Mucosa of stomach (tissue), 1 donor: Measurements from ENCODE around the gene RIT2.

Experiments
- H3K27me3 ChIP-seq: one replicate; pipeline ENCODE4 v1.7.0; 2013; ENCODE audit warnings: mild to moderate bottlenecking, low read length; ENCODE audit not compliant: control insufficient read depth, insufficient read depth
- H3K36me3 ChIP-seq: one replicate; pipeline ENCODE4 v1.7.0; 2013; ENCODE audit warnings: low read length; ENCODE audit not compliant: control insufficient read depth, insufficient read depth
- H3K4me1 ChIP-seq: one replicate; pipeline ENCODE4 v1.7.0; 2013; ENCODE audit warnings: mild to moderate bottlenecking, low read length; ENCODE audit not compliant: control insufficient read depth, insufficient read depth
- H3K4me3 ChIP-seq: one replicate; pipeline ENCODE4 v1.7.0; 2013; ENCODE audit warnings: low read length
- H3K9ac ChIP-seq: one replicate; pipeline ENCODE4 v1.7.0; 2013; ENCODE audit warnings: mild to moderate bottlenecking, low read length, moderate library complexity
- H3K9me3 ChIP-seq: one replicate; pipeline ENCODE4 v1.7.0; 2013; ENCODE audit warnings: mild to moderate bottlenecking, low read length, moderate library complexity; ENCODE audit not compliant: control insufficient read depth
- donor health status: Pancreatic carcinoma.

The RIT2 gene

DNA sequence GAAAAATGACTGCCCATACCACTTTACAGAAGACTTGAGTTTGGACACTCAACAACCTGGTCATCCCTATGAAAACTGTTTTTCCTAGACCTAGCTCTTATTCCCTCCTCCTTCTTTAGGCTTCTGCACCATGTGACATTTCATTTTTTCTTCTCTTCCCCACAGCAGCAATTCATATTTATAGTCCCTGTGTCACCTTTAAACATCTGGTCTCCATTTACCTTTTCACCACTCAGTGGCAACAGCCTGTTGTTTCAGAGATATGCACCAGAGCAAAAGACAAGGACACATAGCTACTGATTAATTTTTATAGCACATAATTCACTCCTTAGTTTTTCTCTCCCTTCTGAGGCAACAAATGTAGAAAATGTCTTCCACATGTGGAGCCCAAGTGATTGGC is 118.7 kb downstream of the RIT2 start:
- no peak overlapping the region for H3K4me3 ChIP-seq
- no peaks in the 10 kb centered on the region for H3K9me3 ChIP-seq
- no peaks in the 10 kb centered on the region for H3K4me1 ChIP-seq
- H3K27me3 ChIP-seq = no peaks in the 10 kb centered on the region
- no peaks in the 10 kb centered on the region for H3K36me3 ChIP-seq
- H3K9ac ChIP-seq = no peak overlapping the region

DNA sequence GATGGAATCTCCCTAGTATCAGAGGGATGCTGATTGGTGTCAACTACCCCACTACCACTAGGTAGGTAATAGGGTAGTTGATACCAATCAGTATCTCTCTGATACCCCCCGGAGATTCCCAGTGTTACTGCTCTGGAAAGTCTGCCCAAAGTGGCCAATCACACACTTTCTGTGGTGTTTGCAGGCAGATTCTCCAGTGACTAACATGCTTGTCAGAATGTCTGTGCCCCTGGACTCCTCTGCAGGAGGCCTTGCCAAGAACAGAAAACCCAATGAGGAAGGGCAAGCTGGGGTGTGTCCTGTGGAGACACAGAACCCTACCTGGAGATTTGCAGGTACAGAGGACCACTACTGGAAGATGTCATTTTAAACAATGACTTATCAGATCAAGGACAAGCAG is 135.1 kb downstream of the RIT2 start:
- H3K9ac ChIP-seq = no peak overlapping the region
- no peak overlapping the region for H3K4me3 ChIP-seq
- no peaks in the 10 kb centered on the region for H3K9me3 ChIP-seq
- H3K36me3 ChIP-seq = no peaks in the 10 kb centered on the region
- no peaks in the 10 kb centered on the region for H3K4me1 ChIP-seq
- H3K27me3 ChIP-seq = no peaks in the 10 kb centered on the region

DNA sequence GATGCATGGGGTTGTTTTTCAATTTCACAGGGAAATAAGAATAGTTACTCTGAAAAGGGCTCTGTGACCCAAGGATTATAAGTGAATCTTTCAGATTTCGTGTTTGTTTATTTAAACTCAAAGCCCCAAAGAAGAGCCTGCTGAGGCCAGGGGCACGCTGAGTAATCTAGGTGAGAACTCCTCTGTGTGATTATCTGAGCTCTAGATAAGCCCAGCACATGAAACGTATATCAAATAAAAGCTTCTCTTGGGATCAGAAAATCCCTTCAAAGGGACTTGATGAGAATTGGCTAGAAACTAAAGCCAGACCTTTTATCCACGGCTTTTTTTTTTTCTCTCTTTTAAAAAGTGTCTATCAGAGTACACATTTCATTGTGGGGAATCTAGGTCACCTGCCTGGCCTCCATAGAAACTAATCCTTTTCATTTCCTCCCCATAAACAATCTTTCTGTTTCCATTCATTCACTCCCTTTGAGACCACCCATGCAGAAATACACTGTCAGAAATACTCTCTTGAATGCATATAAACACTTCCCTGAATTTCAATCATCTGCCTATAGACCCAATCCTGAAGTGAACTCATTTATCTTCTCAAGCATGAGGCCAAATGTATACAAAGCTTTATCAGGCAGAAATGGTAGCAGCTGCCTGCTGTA is 137.4 kb downstream of the RIT2 start:
- Histone ChIP-seq H3K9me3 (no peaks in the 10 kb centered on the region), H3K36me3 (no peaks in the 10 kb centered on the region), H3K27me3 (no peaks in the 10 kb centered on the region)

DNA sequence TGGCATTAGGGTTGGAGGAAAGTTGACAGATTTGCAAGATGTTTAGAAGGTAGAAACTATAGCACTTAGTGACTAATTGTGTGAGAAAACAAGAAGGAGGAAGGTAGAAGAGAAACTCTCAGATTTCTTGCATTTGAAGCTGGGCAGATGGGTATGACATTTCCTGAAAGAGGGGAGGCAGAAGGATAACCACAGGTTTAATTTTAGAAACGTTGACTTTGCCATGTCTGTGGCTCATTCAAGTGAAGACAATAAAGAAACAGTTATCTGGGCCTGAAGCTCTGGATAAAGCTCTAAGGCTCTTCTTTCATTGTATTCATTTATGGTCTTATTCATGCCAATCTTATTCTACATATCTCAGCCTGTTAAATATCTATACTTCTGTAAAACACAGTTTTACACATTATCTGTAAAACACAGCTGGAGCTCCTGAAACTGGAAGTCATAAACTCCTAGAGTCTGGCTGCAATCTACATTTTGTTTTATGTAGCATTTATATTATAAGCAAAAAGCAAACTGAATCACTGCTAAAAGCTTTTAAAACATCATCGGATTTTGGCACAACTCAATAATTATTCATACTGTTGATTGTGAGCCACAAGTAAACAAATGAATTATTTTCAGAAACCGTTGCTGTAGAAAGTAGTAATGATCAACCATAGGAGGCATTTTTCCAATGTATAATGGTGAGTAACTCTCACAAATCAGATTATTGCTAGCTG is 138.5 kb downstream of the RIT2 start:
- Histone ChIP-seq H3K27me3 (no peaks in the 10 kb centered on the region), H3K9ac (no peak overlapping the region), H3K4me3 (no peak overlapping the region), H3K36me3 (no peaks in the 10 kb centered on the region), H3K9me3 (no peaks in the 10 kb centered on the region), H3K4me1 (no peaks in the 10 kb centered on the region)

More for the DNA sequence above, 137.4 kb downstream of the RIT2 start:
- no peak overlapping the region for H3K9ac ChIP-seq
- H3K4me1 ChIP-seq = no peaks in the 10 kb centered on the region
- H3K4me3 ChIP-seq = no peak overlapping the region

DNA sequence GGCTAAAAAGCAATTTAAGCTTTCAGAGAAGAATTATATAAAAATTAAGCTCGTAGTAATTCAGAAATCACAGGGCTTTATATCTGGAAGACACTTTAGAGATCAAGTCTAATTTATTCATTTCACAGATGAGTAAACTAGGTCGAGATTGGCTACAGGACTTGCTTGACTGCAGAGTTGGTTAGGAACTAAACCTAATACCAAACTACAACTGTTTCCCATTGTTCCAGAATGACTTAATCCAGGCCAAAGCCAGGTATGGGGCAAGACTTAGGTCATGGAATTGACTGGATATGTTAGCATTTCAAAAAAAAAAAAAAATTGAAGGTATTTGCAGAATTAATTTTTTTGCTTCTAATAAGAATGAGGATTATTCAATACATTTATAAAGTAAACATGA is 146.1 kb downstream of the RIT2 start:
- Histone ChIP-seq H3K9ac (no peak overlapping the region), H3K9me3 (no peaks in the 10 kb centered on the region), H3K4me1 (no peaks in the 10 kb centered on the region), H3K4me3 (no peak overlapping the region), H3K27me3 (no peaks in the 10 kb centered on the region), H3K36me3 (no peaks in the 10 kb centered on the region)

DNA sequence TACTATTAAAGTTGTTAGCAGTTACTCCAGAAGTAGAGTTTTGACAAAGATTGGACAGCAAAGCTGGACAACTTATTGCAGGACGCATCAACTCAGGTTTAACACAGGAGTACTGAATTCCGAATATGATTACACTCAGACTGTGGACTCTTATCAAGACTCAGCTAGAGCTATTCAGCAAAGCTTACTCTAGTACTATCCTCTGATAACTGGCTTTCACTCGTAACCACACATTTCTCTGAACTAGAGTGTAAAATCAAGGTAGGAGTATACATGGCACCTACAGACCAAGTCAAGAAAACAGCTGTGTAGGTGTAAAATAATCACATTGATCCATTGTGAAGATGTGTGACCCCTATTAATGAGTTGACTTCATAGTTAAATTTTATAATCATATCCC is 154.2 kb downstream of the RIT2 start:
- Histone ChIP-seq H3K4me1 (no peaks in the 10 kb centered on the region), H3K36me3 (no peaks in the 10 kb centered on the region), H3K9me3 (no peaks in the 10 kb centered on the region), H3K27me3 (no peaks in the 10 kb centered on the region), H3K4me3 (no peak overlapping the region), H3K9ac (no peak overlapping the region)

DNA sequence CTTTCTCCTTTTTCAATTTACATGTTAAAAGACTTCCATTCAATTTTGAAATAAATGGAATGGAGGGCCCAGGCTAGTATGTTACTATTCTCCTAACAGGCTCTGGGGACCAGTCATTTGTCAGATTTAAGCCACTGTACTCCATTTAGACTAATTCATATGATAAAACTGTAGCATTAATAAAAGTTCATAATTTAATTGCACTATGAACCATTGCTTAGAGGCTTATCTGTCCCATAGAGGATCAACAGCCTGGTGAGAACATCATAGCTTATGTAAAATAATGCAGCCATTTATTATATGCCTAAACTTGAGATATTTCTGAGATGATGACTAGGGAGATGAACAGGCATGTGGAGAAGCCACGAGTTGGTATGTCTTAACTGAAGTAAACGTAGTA is 156.0 kb downstream of the RIT2 start:
- Histone ChIP-seq H3K4me3 (no peak overlapping the region), H3K4me1 (no peaks in the 10 kb centered on the region), H3K9ac (no peak overlapping the region)

DNA sequence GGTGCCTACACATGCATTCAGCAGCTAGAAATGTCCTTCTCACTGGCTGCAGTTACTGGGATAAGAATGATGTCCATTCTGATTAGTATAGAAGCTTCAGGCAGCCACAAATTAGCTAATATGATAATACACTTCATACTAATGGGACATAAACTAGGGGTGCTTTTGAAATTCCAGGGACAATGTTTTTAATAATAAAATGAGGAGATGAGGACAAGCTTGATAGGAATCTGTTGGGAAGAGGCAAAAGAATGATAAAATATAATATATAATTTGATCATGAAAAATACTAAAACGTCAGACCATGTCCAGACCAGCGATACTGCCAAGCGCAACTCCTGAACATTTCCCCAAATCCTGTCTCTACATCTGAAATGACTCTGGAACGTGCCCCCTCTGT is 157.1 kb downstream of the RIT2 start:
- H3K36me3 ChIP-seq = no peaks in the 10 kb centered on the region
- H3K4me1 ChIP-seq = no peaks in the 10 kb centered on the region
- H3K9ac ChIP-seq = no peak overlapping the region
- H3K4me3 ChIP-seq = no peak overlapping the region
- H3K9me3 ChIP-seq = no peaks in the 10 kb centered on the region
- H3K27me3 ChIP-seq = no peaks in the 10 kb centered on the region

More for the DNA sequence above, 156.0 kb downstream of the RIT2 start:
- Histone ChIP-seq H3K27me3 (no peaks in the 10 kb centered on the region), H3K36me3 (no peaks in the 10 kb centered on the region), H3K9me3 (no peaks in the 10 kb centered on the region)

DNA sequence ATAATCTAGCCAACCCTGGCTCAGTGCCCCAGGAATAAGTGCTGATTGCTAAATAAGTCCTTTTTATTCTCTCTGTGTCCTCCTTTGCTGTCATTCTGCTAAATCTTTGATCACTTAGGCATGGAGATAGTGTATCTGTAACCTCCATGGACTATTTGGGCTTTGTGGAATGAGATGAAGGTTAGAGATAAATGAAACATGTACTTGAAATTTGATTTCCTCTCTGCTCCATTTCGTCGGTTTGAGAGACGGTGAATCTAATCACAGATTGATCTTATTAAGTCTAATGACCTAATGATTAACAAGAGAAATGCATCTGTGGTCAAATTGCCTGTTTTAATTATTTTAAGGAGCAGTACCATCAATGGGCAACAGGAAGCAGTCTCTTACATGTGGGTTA is 159.2 kb downstream of the RIT2 start:
- Histone ChIP-seq H3K36me3 (no peaks in the 10 kb centered on the region), H3K9me3 (no peaks in the 10 kb centered on the region), H3K9ac (no peak overlapping the region), H3K4me3 (no peak overlapping the region), H3K27me3 (no peaks in the 10 kb centered on the region), H3K4me1 (no peaks in the 10 kb centered on the region)

DNA sequence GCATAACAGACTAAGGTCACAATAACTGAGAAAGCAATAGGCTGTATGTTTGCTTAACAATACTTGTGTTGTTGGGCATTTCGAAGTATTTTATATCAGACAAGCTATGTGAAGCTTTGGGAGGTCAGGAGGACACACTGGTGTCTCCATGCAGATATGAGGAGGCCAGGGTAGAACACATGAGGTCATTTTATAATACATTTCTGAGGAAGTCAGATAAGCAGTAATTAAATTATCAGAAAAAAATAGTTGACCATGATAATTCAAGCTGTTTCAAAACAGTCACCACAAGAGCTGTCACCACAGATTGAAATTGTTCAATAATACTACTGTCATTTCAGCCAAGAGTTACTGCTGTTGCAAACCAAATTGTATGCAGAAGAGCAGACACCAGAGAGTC is 160.6 kb downstream of the RIT2 start:
- no peaks in the 10 kb centered on the region for H3K27me3 ChIP-seq
- H3K4me1 ChIP-seq = no peaks in the 10 kb centered on the region
- H3K9ac ChIP-seq = no peak overlapping the region
- no peaks in the 10 kb centered on the region for H3K36me3 ChIP-seq
- H3K9me3 ChIP-seq = no peaks in the 10 kb centered on the region
- H3K4me3 ChIP-seq = no peak overlapping the region

DNA sequence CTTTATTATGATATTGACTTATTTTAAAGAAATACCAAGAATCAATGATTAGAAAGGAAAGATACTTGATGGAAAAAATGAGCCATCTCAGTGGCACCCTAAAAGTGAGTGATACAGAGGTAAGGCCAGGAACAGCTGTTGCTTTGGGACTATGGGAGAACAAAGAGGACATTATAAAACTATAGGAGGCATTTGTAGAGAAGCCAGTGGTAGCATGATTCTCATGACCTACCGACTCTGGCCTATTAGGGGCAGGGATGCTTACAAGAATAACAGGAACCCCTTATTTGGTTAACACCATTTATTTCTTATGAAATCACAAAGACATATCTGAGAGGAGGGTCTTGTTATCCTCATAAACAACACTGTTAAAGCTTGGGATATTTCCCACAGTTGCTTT is 162.2 kb downstream of the RIT2 start:
- Histone ChIP-seq H3K36me3 (no peaks in the 10 kb centered on the region), H3K4me1 (no peaks in the 10 kb centered on the region), H3K9ac (no peak overlapping the region), H3K27me3 (no peaks in the 10 kb centered on the region), H3K4me3 (no peak overlapping the region), H3K9me3 (no peaks in the 10 kb centered on the region)

DNA sequence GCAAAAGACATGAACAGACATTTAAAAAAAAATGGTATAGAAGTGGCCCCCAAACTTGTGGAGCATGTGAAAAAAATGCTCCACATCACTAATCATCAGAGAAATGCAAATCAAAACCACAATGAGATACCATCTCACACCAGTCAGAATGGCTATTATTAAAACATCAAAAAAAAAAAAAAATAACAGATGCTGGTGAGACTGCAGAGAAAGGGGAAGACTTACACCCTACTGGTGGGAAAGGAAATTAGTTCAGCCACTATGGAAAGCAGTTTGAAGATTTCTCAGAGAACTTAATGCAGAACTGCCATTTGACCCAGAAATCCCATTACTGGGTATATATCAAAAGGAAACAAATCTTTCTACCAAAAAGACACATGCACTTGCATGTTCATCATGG is 164.8 kb downstream of the RIT2 start:
- Histone ChIP-seq H3K9ac (no peak overlapping the region), H3K9me3 (no peaks in the 10 kb centered on the region), H3K4me3 (no peak overlapping the region), H3K27me3 (no peaks in the 10 kb centered on the region), H3K36me3 (no peaks in the 10 kb centered on the region), H3K4me1 (no peaks in the 10 kb centered on the region)
